A549 (cell line): ENCODE results near the gene PCBP4. TPM values are rescaled to one million over a fixed set of nuclear protein-coding genes. Genes with fewer than 3 reads are reported as not detected.

Source experiments
- ATAC-seq, 2 experiments: fragments of 200-7000 bp in 1 of 2; fragments of >200 bp in 1 of 2; cut with Nextera tagmentation in 1 of 2; cut with Tn5 transposase in 1 of 2; 3 replicates each; pipeline versions ENCODE4 v1.8.0 to v1.9.1; 2018 to 2020; ENCODE audit warnings: mild to moderate bottlenecking in 1 of 2, moderate library complexity in 1 of 2
- CTCF ChIA-PET: fragments of 300-600 bp; sonication (Branson Sonifier 250); formaldehyde crosslinking; extraction: SDS; loops from one replicate; lab custom pipeline; 2021; ENCODE audit warnings: antibody characterized with exemption, inconsistent platforms; lab: Yijun Ruan, JAX
- POLR2A ChIA-PET: fragments of 350-600 bp; formaldehyde crosslinking; extraction: SDS; loops from one replicate; lab custom pipeline; 2021; ENCODE audit warnings: antibody characterized with exemption, inconsistent platforms; lab: Yijun Ruan, JAX
- DNase-seq, 2 experiments: peaks; one replicate each; pipeline versions ENCODE4 v3.0.0 to v3.0.0-alpha.2; 2011 to 2016; ENCODE audit warnings: low read depth in 1 of 2, low spot score in 1 of 2
- FAIRE-seq: peaks from 2 replicates; lab custom pipeline; 2011; peaks lifted over from hg19 to GRCh38; lab: Jason Lieb, UNC
- H3K27ac ChIP-seq, 2 experiments: fragments of >200 bp; sonication (Bioruptor Twin); formaldehyde crosslinking; 3 replicates each; pipeline ENCODE4 v1.5.1; 2016 to 2017
- H3K4me1 ChIP-seq: fragments of >200 bp; sonication (Bioruptor Twin); formaldehyde crosslinking; 3 replicates; pipeline ENCODE4 v1.6.1; 2016
- H3K4me2 ChIP-seq: fragments of >200 bp; sonication (Bioruptor Twin); formaldehyde crosslinking; 3 replicates; pipeline ENCODE4 v1.6.1; 2016
- H3K4me3 ChIP-seq: fragments of >200 bp; sonication (Bioruptor Twin); formaldehyde crosslinking; 3 replicates; pipeline ENCODE4 v1.5.1; 2016
- H3K9me3 ChIP-seq: fragments of >200 bp; sonication (Bioruptor Twin); formaldehyde crosslinking; 3 replicates; pipeline ENCODE4 v1.6.1; 2016
- CBX2 ChIP-seq: fragments of 200-600 bp; sonication (generic); IDR thresholded peaks from 2 replicates; pipeline ENCODE4 v1.6.1; 2016; ENCODE audit warnings: low read depth, mild to moderate bottlenecking, borderline replicate concordance
- CBX8 ChIP-seq: fragments of 200-600 bp; sonication (generic); IDR thresholded peaks from 2 replicates; pipeline ENCODE4 v1.6.1; 2016
- CEBPB ChIP-seq, 2 experiments: fragments of >200 bp in 1 of 2; sonication (Bioruptor Twin) in 1 of 2; formaldehyde crosslinking in 1 of 2; IDR thresholded peaks; 2 replicates each; pipeline ENCODE4 v1.6.1; 2012 to 2016
- EHMT2 ChIP-seq: fragments of 200-600 bp; sonication (generic); IDR thresholded peaks from 2 replicates; pipeline ENCODE4 v1.6.1; 2016; ENCODE audit warnings: antibody characterized with exemption, low read depth, mild to moderate bottlenecking, moderate library complexity
- ELK1 ChIP-seq: fragments of 150-350 bp; IDR thresholded peaks from 2 replicates; pipeline ENCODE4 v1.6.1; 2014; ENCODE audit warnings: low read depth, mild to moderate bottlenecking, low read length
- FOSB ChIP-seq: fragments of 250-450 bp; sonication (Bioruptor Pico); IDR thresholded peaks from 2 replicates; pipeline ENCODE4 v1.5.0; 2020; ENCODE audit warnings: mild to moderate bottlenecking, moderate library complexity
- FOXS1 ChIP-seq: fragments of 250-450 bp; sonication (Bioruptor Pico); IDR thresholded peaks from 2 replicates; pipeline ENCODE4 v1.5.0; 2020; ENCODE audit warnings: mild to moderate bottlenecking, moderate library complexity
- HES2 ChIP-seq: fragments of >200 bp; sonication (Bioruptor Twin); formaldehyde crosslinking; IDR thresholded peaks from 2 replicates; pipeline ENCODE4 v1.6.1; 2016
- HMGXB4 ChIP-seq: fragments of 250-450 bp; sonication (Bioruptor Pico); IDR thresholded peaks from 2 replicates; pipeline ENCODE4 v1.5.0; 2021; ENCODE audit warnings: mild to moderate bottlenecking, moderate library complexity, borderline replicate concordance
- JUN ChIP-seq, 2 experiments: fragments of >200 bp; sonication (Bioruptor Twin); formaldehyde crosslinking; IDR thresholded peaks; 2 replicates in 1 of 2; 3 replicates in 1 of 2; pipeline ENCODE4 v1.6.1; 2016 to 2017
- MAFK ChIP-seq: fragments of 450-650 bp; IDR thresholded peaks from 2 replicates; pipeline ENCODE4 v1.6.1; 2014; ENCODE audit not compliant: partially characterized antibody
- MYC ChIP-seq: IDR thresholded peaks from 2 replicates; pipeline ENCODE4 v1.6.1; 2012; ENCODE audit warnings: mild to moderate bottlenecking, inconsistent platforms, low read length, improper control_type of control experiment, borderline replicate concordance
- NPAS2 ChIP-seq: fragments of 250-450 bp; sonication (Bioruptor Pico); IDR thresholded peaks from 2 replicates; pipeline ENCODE4 v1.8.0; 2022; ENCODE audit warnings: mild to moderate bottlenecking, moderate library complexity, borderline replicate concordance
- NR3C1 ChIP-seq: fragments of >200 bp; sonication (Bioruptor Twin); formaldehyde crosslinking; IDR thresholded peaks from 3 replicates; pipeline ENCODE4 v1.6.1; 2017
- POLR2AphosphoS2 ChIP-seq: conservative IDR thresholded peaks from 2 replicates; pipeline ENCODE4 v1.6.1; 2012; ENCODE audit warnings: low read length, improper control_type of control experiment, inconsistent platforms
- RAD21 ChIP-seq, 2 experiments: fragments of >200 bp in 1 of 2; sonication (Bioruptor Twin) in 1 of 2; formaldehyde crosslinking in 1 of 2; IDR thresholded peaks in 1 of 2; conservative IDR thresholded peaks in 1 of 2; 2 replicates in 1 of 2; 3 replicates in 1 of 2; pipeline ENCODE4 v1.6.1; 2012 to 2018; ENCODE audit warnings: inconsistent platforms in 1 of 2
- RARB ChIP-seq: fragments of 250-450 bp; sonication (Bioruptor Pico); IDR thresholded peaks from 2 replicates; pipeline ENCODE4 v1.8.0; 2021; ENCODE audit warnings: mild to moderate bottlenecking, moderate library complexity
- SMC3 ChIP-seq: fragments of >200 bp; sonication (Bioruptor Twin); formaldehyde crosslinking; IDR thresholded peaks from 3 replicates; pipeline ENCODE4 v1.6.1; 2018; ENCODE audit warnings: inconsistent platforms
- TFCP2L1 ChIP-seq: fragments of 250-450 bp; sonication (Bioruptor Pico); IDR thresholded peaks from 2 replicates; pipeline ENCODE4 v1.5.0; 2021; ENCODE audit warnings: mild to moderate bottlenecking
- USF2 ChIP-seq: fragments of 450-650 bp; IDR thresholded peaks from 2 replicates; pipeline ENCODE4 v1.6.1; 2014; ENCODE audit warnings: antibody characterized with exemption
- ZNF302 ChIP-seq: fragments of 250-450 bp; sonication (Bioruptor Pico); IDR thresholded peaks from 2 replicates; pipeline ENCODE4 v1.9.0; 2021; ENCODE audit warnings: inconsistent platforms, mild to moderate bottlenecking, moderate library complexity
- ZSCAN20 ChIP-seq: fragments of 250-450 bp; sonication (Bioruptor Pico); IDR thresholded peaks from 2 replicates; pipeline ENCODE4 v1.8.0; 2022; ENCODE audit warnings: mild to moderate bottlenecking, moderate library complexity
- WGBS: methylation state at CpG from one replicate; pipeline ENCODE4 v1.1.6; 2017; ENCODE audit errors: missing lambda C conversion rate; 5-methylcytosine and 5-hydroxymethylcytosine counted together
- polyA plus RNA-seq, 4 experiments: library from polyadenylated mRNA; depleted of rRNA in 3 of 4; stranded (reverse); fragments of >200 nt; fragmentation: RNase III in 1 of 4; extraction: RNeasy Plus Mini Kit Qiagen cat#74134 plus additional on column Dnase treatment in 1 of 4; gene quantifications; 2 replicates in 3 of 4; 3 replicates in 1 of 4; pipeline ENCODE4 v1.2.3, GENCODE V29; 2011 to 2017
- TF ChIP-seq, protein P1 (sequence below): IDR thresholded peaks from 2 replicates; pipeline ENCODE4 v1.6.1; 2012
- TF ChIP-seq, protein P2 (sequence below): fragments of 250-450 bp; sonication (Bioruptor Pico); IDR thresholded peaks from 2 replicates; pipeline ENCODE4 v1.5.0; 2020; ENCODE audit warnings: low read depth, mild to moderate bottlenecking, moderate library complexity
- TF ChIP-seq, protein P3 (sequence below): IDR thresholded peaks from 2 replicates; pipeline ENCODE4 v1.6.1; 2012; ENCODE audit warnings: low read depth, borderline replicate concordance

The PCBP4 gene
- polyA plus RNA-seq, 2 of the 4 experiments (the other 2 are of a cell fraction) = 8.6 to 10.9 TPM

GRCh38 chr3:52012699-52013098, 45.4 kb upstream of the PCBP4 start (continued):
- no peak for TF ChIP-seq MYC
- TF ChIP-seq, all 56 proteins: peak for 0

- H3K27ac ChIP-seq = no peak overlapping the region
- no peak overlapping the region for H3K4me2 ChIP-seq
- ATAC-seq = no peak
- ChIA-PET POLR2A (no interaction called here), CTCF (interaction anchor here (1.0 to 1.8 kb wide), 2 partner anchors 9 to 133 kb away, joined by 4 to 6 read pairs; no protein-coding TSS in a partner anchor)
- H3K9me3 ChIP-seq = no peaks in the 10 kb centered on the region
- H3K4me3 ChIP-seq = no peak overlapping the region
- H3K4me1 ChIP-seq = no peaks in the 10 kb centered on the region
- no peak for DNase-seq
- TF ChIP-seq NPAS2 (CRISPR knock-in tag) = no peak
- FAIRE-seq = no peak
Observed at GRCh38 chr3:52010431-52010830, 43.2 kb upstream of the PCBP4 start.

GRCh38 chr3:52007291-52007690, 40.0 kb upstream of the PCBP4 start:
- Histone ChIP-seq H3K4me2 (no peak overlapping the region), H3K4me1 (no peaks in the 10 kb centered on the region), H3K9me3 (no peaks in the 10 kb centered on the region), H3K27ac (no peak overlapping the region), H3K4me3 (no peak overlapping the region)
- ChIA-PET CTCF (interaction anchor here (0.7 to 2.1 kb wide), 4 partner anchors 46 to 332 kb away, joined by 3 to 7 read pairs (median 4); no protein-coding TSS in a partner anchor), POLR2A (interaction anchor here (1.7 kb wide), 1 partner anchor 11 kb away, joined by 4 read pairs; the partner anchor contains the start of gene RPL29)
- no peak for TF ChIP-seq JUN (IDR thresholded peaks at IDR 0.05)
- no peak for TF ChIP-seq FOSB (CRISPR knock-in tag)
- TF ChIP-seq RARB (CRISPR knock-in tag) = no peak
- no peak for TF ChIP-seq POLR2AphosphoS2
- TF ChIP-seq, protein P1, sequence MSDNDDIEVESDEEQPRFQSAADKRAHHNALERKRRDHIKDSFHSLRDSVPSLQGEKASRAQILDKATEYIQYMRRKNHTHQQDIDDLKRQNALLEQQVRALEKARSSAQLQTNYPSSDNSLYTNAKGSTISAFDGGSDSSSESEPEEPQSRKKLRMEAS = no peak
- no peak for TF ChIP-seq USF2
- TF ChIP-seq NPAS2 (CRISPR knock-in tag) = no peak
- no peak for TF ChIP-seq TFCP2L1
- TF ChIP-seq CEBPB (IDR thresholded peaks at IDR 0.05) = no peak
- TF ChIP-seq RAD21 (conservative IDR thresholded peaks at IDR 0.05 in 1 of 2, IDR thresholded peaks at IDR 0.05 in 1 of 2) = no peak
- TF ChIP-seq, protein P2, sequence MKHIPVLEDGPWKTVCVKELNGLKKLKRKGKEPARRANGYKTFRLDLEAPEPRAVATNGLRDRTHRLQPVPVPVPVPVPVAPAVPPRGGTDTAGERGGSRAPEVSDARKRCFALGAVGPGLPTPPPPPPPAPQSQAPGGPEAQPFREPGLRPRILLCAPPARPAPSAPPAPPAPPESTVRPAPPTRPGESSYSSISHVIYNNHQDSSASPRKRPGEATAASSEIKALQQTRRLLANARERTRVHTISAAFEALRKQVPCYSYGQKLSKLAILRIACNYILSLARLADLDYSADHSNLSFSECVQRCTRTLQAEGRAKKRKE (CRISPR knock-in tag) = no peak
- no peak for FAIRE-seq
- ATAC-seq = no peak
- 72% methylated on average over 4 of the region's 4 CpGs for WGBS
- DNase-seq = no peak

- Histone ChIP-seq H3K4me1 (no peaks in the 10 kb centered on the region; the same call in 2 of the 3 replicates), H3K27ac (no peak overlapping the region), H3K4me2 (no peak overlapping the region), H3K4me3 (no peak overlapping the region), H3K9me3 (no peaks in the 10 kb centered on the region)
- ChIA-PET POLR2A (no interaction called here), CTCF (interaction anchor here (1.3 to 7.3 kb wide), 2 partner anchors 10 to 332 kb away, joined by 5 to 96 read pairs; no protein-coding TSS in a partner anchor)
- FAIRE-seq = no peak
- WGBS = 30% methylated on average over 5 of the region's 6 CpGs
- no peak for ATAC-seq
- no peak for DNase-seq
- TF ChIP-seq HES2 (no peak), MAFK (no peak), NR3C1 (no peak), CBX8 (no peak), ELK1 (no peak), EHMT2 (no peak), ZSCAN20 (CRISPR knock-in tag) (no peak), HMGXB4 (CRISPR knock-in tag) (no peak), SMC3 (no peak), RARB (CRISPR knock-in tag) (no peak), ZNF302 (CRISPR knock-in tag) (no peak), CBX2 (no peak), FOXS1 (CRISPR knock-in tag) (no peak), JUN (IDR thresholded peaks at IDR 0.05) (no peak), RAD21 (conservative IDR thresholded peaks at IDR 0.05 in 1 of 2, IDR thresholded peaks at IDR 0.05 in 1 of 2) (no peak), NPAS2 (CRISPR knock-in tag) (no peak)
- TF ChIP-seq, protein P3, sequence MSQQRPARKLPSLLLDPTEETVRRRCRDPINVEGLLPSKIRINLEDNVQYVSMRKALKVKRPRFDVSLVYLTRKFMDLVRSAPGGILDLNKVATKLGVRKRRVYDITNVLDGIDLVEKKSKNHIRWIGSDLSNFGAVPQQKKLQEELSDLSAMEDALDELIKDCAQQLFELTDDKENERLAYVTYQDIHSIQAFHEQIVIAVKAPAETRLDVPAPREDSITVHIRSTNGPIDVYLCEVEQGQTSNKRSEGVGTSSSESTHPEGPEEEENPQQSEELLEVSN = no peak
Observed at GRCh38 chr3:52006820-52007133, 39.5 kb upstream of the PCBP4 start.
